GM12878 (cell line): Measurements from ENCODE around the gene HYAL1. TPM values are rescaled to one million over a fixed set of nuclear protein-coding genes. Genes with fewer than 3 reads are reported as not detected.

Experiments
- ATAC-seq: fragments of 200-7000 bp; cut with Tn5 transposase; 3 replicates; pipeline ENCODE4 v1.9.1; 2020; ENCODE audit warnings: mild to moderate bottlenecking, moderate library complexity
- BruUV-seq: library from RNA; stranded (reverse); fragments of 400-500 nt; replicated peaks from 2 replicates; lab custom pipeline; 2021; lab: Mats Ljungman, UMichigan
- CTCF ChIA-PET: fragments of 300-600 bp; sonication (Branson Sonifier 250); formaldehyde crosslinking; extraction: SDS; loops from one replicate; lab custom pipeline; 2021; ENCODE audit warnings: inconsistent platforms; lab: Yijun Ruan, JAX
- POLR2A ChIA-PET: fragments of 350-600 bp; formaldehyde crosslinking; extraction: SDS; loops from one replicate; lab custom pipeline; 2021; ENCODE audit warnings: inconsistent platforms; lab: Charles Lee
- RAD21 ChIA-PET: fragments of 300-600 bp; sonication (Branson Sonifier 250); formaldehyde crosslinking; loops from one replicate; lab custom pipeline; 2023; ENCODE audit warnings: antibody characterized with exemption; ENCODE audit not compliant: unreplicated experiment; lab: Charles Lee
- SMC1A ChIA-PET: fragments of 300-600 bp; sonication (Branson Sonifier 250); formaldehyde crosslinking; loops from one replicate; lab custom pipeline; 2023; ENCODE audit not compliant: unreplicated experiment, uncharacterized antibody; lab: Charles Lee
- DNase-seq: peaks from one replicate; pipeline ENCODE4 v3.0.0-alpha.2; 2011; ENCODE audit warnings: low read depth, low spot score
- FAIRE-seq: peaks from 3 replicates; lab custom pipeline; 2011; peaks lifted over from hg19 to GRCh38; lab: Jason Lieb, UNC
- H2AFZ ChIP-seq: 2 replicates; pipeline ENCODE4 v1.6.0; 2011; ENCODE audit warnings: low read depth, low read length, control low read depth; ENCODE audit not compliant: control insufficient read depth
- H3K27ac ChIP-seq: 2 replicates; pipeline ENCODE4 v1.5.1; 2011; ENCODE audit warnings: control low read depth; ENCODE audit not compliant: control insufficient read depth, insufficient read depth
- H3K27me3 ChIP-seq, 2 experiments: replicated peaks in 1 of 2; 2 replicates each; pipeline versions ENCODE4 v1.6.0 to v1.6.1; 2011; ENCODE audit warnings: low read length in 1 of 2; ENCODE audit not compliant: control insufficient read depth in 2 of 2, insufficient read depth in 2 of 2
- H3K36me3 ChIP-seq, 2 experiments: 2 replicates each; pipeline ENCODE4 v1.5.1; 2011; ENCODE audit warnings: low read length in 1 of 2; ENCODE audit not compliant: control insufficient read depth in 2 of 2, insufficient read depth in 2 of 2
- H3K4me1 ChIP-seq: 2 replicates; pipeline ENCODE4 v1.6.1; 2011; ENCODE audit warnings: mild to moderate bottlenecking, low read length, moderate library complexity, mixed read lengths; ENCODE audit not compliant: control insufficient read depth, insufficient read depth
- H3K4me2 ChIP-seq: 2 replicates; pipeline ENCODE4 v1.6.0; 2011; ENCODE audit warnings: control low read depth; ENCODE audit not compliant: control insufficient read depth, insufficient read depth
- H3K4me3 ChIP-seq: fragments of 200-600 bp; sonication (generic); 2 replicates; pipeline ENCODE4 v1.5.1; 2016
- H3K79me2 ChIP-seq: 2 replicates; pipeline ENCODE4 v1.6.0; 2011; ENCODE audit warnings: low read length; ENCODE audit not compliant: control insufficient read depth, insufficient read depth
- H3K9ac ChIP-seq: 2 replicates; pipeline ENCODE4 v1.8.0; 2011; ENCODE audit warnings: low read length, control low read depth, mixed read lengths; ENCODE audit not compliant: control insufficient read depth, insufficient read depth
- H3K9me3 ChIP-seq: replicated peaks from 3 replicates; pipeline ENCODE4 v1.5.1; 2011; ENCODE audit warnings: mild to moderate bottlenecking, low read length; ENCODE audit not compliant: control insufficient read depth, insufficient read depth
- H4K20me1 ChIP-seq: 2 replicates; pipeline ENCODE4 v1.6.0; 2011; ENCODE audit not compliant: control insufficient read depth, insufficient read depth
- FOXK2 ChIP-seq: fragments of 450-650 bp; IDR thresholded peaks from 2 replicates; pipeline ENCODE4 v1.6.1; 2017; ENCODE audit warnings: mild to moderate bottlenecking, moderate library complexity
- KAT2A ChIP-seq: conservative IDR thresholded peaks from 2 replicates; pipeline ENCODE4 v1.6.1; 2011; ENCODE audit warnings: low read depth, low read length; ENCODE audit not compliant: control insufficient read depth
- WGBS: methylation state at CpG from one replicate; pipeline ENCODE4 v1.1.6; 2016; ENCODE audit warnings: low lambda C conversion rate; ENCODE audit not compliant: insufficient replicate concordance, insufficient coverage; ENCODE audit errors: missing lambda C conversion rate; 5-methylcytosine and 5-hydroxymethylcytosine counted together
- in situ Hi-C: fragments of 300-500 bp; cut with MboI; formaldehyde crosslinking; loops from 9 replicates; pipeline ENCODE4 v1.14.3; 2018; ENCODE audit warnings: mixed read lengths
- intact Hi-C: fragments of 100-400 bp; cut with micrococcal nuclease; formaldehyde crosslinking; loops from one replicate; pipeline ENCODE4 v1.14.2; 2022; ENCODE audit not compliant: unreplicated experiment
- polyA plus RNA-seq, 11 experiments: library from polyadenylated mRNA; depleted of rRNA in 4 of 11; unstranded in 6 of 11; stranded (reverse) in 5 of 11; fragments of >200 nt; fragmentation: Nextera tagmentation in 4 of 11; fragmentation: Illumina TruSeq in 1 of 11; extraction: Ambion mirVana in 4 of 11; extraction: Trizol in 1 of 11; gene quantifications; 1 replicate in 1 of 11; 2 replicates in 10 of 11; pipeline versions ENCODE4 v1.2.1 to v1.2.3, GENCODE V29; 2011 to 2016; ENCODE audit warnings: inconsistent platforms in 2 of 11, missing spikeins in 2 of 11, low read depth in 1 of 11
- total RNA-seq, 4 experiments: library from RNA; depleted of rRNA in 3 of 4; stranded (reverse); fragments of >200 nt in 3 of 4; fragmentation: Illumina TruSeq in 1 of 4; extraction: Trizol in 1 of 4; gene quantifications; 2 replicates each; pipeline versions ENCODE4 v1.2.1 to v1.2.3, GENCODE V29; 2013 to 2021
- TF ChIP-seq, protein P1 (sequence below): fragments of 150-350 bp; IDR thresholded peaks from 2 replicates; pipeline ENCODE4 v1.6.1; 2014; ENCODE audit warnings: mild to moderate bottlenecking, low read depth, low read length
- TF ChIP-seq, protein P2 (sequence below): fragments of 450-650 bp; IDR thresholded peaks from 2 replicates; pipeline ENCODE4 v1.6.1; 2016; ENCODE audit warnings: mild to moderate bottlenecking
- TF ChIP-seq, protein P3 (sequence below): fragments of 450-650 bp; IDR thresholded peaks from 2 replicates; pipeline ENCODE4 v1.6.1; 2017; ENCODE audit warnings: mild to moderate bottlenecking
- TF ChIP-seq, protein P4 (sequence below): fragments of 450-650 bp; formaldehyde crosslinking; IDR thresholded peaks from 2 replicates; pipeline ENCODE4 v1.4.0; 2020; ENCODE audit warnings: mild to moderate bottlenecking, moderate library complexity

HYAL1 gene
- total and polyA plus RNA-seq, 10 of the 15 experiments (the other 5 are each of a cell fraction or from before 2014, with no cell fraction given), result 0.04 to 0.55 (median 0.18) TPM; not detected in 2

DNA sequence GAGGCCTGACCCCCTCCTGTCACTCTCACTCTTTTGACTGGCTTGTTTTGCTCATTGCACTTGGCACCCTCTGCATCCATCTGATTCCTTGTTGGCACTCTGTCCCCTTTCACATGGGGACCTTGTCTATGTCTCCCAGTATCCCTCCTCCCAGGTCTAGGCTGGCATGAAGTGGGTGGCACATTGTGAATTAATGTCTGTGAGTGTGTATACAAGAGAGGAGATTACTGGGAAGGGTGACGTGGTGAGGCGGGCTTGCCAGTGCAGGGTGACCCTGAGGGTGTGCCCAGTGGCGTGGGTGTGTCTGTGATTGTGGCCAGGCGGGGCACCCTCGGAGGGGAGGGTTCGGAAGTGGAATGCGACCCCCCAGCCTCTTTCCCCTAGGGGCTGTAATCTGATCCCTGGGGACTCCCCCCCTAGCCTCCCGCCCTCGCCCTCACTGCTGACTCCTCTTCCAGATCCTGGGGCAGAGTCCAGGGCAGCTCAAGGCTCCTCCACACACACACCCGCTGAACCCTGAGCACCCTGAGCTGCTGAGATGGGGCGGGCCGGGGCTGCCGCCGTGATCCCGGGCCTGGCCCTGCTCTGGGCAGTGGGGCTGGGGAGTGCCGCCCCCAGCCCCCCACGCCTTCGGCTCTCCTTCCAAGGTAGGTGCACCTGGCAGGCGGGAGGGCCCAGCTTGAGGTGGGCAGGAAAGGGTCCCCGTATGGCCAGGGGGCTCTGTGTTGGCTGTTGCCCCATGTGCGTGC is 34.5 kb downstream of the HYAL1 start, which contains the start of gene SEMA3B:
TSS of gene SEMA3B (plus strand) at position 445 of the 749 bp plus-strand sequence. CDS start at position 539, 94 bp downstream.
- CTCF ChIA-PET, result interaction anchor here (1.0 to 1.9 kb wide), 3 partner anchors 9 to 42 kb away, joined by 4 to 7 read pairs (median 4); no protein-coding TSS in a partner anchor
- WGBS, result 36% methylated on average over 21 of the region's 21 CpGs
- SMC1A ChIA-PET, result no interaction called here

More for the DNA sequence above, 34.5 kb downstream of the HYAL1 start, which contains the start of gene SEMA3B:
- H3K36me3 ChIP-seq, result no peaks in the 10 kb centered on the region
- no peak within 1 kb of the TSS for H2AFZ ChIP-seq
- POLR2A ChIA-PET, result interaction anchor here (0.6 kb wide), 1 partner anchor 68 kb away, joined by 3 read pairs; no protein-coding TSS in a partner anchor
- FAIRE-seq, result no peak
- H3K9ac ChIP-seq, result no peak within 1 kb of the TSS
- BruUV-seq, result no TSS peak
- no peak within 1 kb of the TSS for H3K27ac ChIP-seq
- no peaks in the 10 kb centered on the region for H4K20me1 ChIP-seq
- RAD21 ChIA-PET, result interaction anchor here (0.5 kb wide), 1 partner anchor 444 kb away, joined by 3 read pairs; no protein-coding TSS in a partner anchor
- H3K79me2 ChIP-seq, result no peaks in the 10 kb centered on the region
- in situ Hi-C loops, result no loop called here
- no peak for ATAC-seq
- H3K9me3 ChIP-seq, result no peaks in the 10 kb centered on the region
- intact Hi-C loops, result no loop called here
- H3K4me3 ChIP-seq, result no peak within 1 kb of the TSS
- no peak within 1 kb of the TSS for H3K4me2 ChIP-seq
- no peak for DNase-seq
- peaks cover 6% of the 10 kb centered on the region for H3K4me1 ChIP-seq
- peaks cover 0 to 4% of the 10 kb centered on the region in 2 experiments; a peak in 2 of 4 replicates for H3K27me3 ChIP-seq
- TF ChIP-seq, protein P1, sequence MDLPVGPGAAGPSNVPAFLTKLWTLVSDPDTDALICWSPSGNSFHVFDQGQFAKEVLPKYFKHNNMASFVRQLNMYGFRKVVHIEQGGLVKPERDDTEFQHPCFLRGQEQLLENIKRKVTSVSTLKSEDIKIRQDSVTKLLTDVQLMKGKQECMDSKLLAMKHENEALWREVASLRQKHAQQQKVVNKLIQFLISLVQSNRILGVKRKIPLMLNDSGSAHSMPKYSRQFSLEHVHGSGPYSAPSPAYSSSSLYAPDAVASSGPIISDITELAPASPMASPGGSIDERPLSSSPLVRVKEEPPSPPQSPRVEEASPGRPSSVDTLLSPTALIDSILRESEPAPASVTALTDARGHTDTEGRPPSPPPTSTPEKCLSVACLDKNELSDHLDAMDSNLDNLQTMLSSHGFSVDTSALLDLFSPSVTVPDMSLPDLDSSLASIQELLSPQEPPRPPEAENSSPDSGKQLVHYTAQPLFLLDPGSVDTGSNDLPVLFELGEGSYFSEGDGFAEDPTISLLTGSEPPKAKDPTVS, result no peak
- TF ChIP-seq, protein P2, sequence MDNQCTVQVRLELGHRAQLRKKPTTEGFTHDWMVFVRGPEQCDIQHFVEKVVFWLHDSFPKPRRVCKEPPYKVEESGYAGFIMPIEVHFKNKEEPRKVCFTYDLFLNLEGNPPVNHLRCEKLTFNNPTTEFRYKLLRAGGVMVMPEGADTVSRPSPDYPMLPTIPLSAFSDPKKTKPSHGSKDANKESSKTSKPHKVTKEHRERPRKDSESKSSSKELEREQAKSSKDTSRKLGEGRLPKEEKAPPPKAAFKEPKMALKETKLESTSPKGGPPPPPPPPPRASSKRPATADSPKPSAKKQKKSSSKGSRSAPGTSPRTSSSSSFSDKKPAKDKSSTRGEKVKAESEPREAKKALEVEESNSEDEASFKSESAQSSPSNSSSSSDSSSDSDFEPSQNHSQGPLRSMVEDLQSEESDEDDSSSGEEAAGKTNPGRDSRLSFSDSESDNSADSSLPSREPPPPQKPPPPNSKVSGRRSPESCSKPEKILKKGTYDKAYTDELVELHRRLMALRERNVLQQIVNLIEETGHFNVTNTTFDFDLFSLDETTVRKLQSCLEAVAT, result no peak
- TF ChIP-seq, protein P3, sequence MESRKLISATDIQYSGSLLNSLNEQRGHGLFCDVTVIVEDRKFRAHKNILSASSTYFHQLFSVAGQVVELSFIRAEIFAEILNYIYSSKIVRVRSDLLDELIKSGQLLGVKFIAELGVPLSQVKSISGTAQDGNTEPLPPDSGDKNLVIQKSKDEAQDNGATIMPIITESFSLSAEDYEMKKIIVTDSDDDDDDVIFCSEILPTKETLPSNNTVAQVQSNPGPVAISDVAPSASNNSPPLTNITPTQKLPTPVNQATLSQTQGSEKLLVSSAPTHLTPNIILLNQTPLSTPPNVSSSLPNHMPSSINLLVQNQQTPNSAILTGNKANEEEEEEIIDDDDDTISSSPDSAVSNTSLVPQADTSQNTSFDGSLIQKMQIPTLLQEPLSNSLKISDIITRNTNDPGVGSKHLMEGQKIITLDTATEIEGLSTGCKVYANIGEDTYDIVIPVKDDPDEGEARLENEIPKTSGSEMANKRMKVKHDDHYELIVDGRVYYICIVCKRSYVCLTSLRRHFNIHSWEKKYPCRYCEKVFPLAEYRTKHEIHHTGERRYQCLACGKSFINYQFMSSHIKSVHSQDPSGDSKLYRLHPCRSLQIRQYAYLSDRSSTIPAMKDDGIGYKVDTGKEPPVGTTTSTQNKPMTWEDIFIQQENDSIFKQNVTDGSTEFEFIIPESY, result no peak
- TF ChIP-seq KAT2A (no peak), FOXK2 (no peak)
- TF ChIP-seq, protein P4, sequence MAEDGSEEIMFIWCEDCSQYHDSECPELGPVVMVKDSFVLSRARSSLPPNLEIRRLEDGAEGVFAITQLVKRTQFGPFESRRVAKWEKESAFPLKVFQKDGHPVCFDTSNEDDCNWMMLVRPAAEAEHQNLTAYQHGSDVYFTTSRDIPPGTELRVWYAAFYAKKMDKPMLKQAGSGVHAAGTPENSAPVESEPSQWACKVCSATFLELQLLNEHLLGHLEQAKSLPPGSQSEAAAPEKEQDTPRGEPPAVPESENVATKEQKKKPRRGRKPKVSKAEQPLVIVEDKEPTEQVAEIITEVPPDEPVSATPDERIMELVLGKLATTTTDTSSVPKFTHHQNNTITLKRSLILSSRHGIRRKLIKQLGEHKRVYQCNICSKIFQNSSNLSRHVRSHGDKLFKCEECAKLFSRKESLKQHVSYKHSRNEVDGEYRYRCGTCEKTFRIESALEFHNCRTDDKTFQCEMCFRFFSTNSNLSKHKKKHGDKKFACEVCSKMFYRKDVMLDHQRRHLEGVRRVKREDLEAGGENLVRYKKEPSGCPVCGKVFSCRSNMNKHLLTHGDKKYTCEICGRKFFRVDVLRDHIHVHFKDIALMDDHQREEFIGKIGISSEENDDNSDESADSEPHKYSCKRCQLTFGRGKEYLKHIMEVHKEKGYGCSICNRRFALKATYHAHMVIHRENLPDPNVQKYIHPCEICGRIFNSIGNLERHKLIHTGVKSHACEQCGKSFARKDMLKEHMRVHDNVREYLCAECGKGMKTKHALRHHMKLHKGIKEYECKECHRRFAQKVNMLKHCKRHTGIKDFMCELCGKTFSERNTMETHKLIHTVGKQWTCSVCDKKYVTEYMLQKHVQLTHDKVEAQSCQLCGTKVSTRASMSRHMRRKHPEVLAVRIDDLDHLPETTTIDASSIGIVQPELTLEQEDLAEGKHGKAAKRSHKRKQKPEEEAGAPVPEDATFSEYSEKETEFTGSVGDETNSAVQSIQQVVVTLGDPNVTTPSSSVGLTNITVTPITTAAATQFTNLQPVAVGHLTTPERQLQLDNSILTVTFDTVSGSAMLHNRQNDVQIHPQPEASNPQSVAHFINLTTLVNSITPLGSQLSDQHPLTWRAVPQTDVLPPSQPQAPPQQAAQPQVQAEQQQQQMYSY (CRISPR knock-in tag), result no peak
